WTC11 (cell line): Measurements from ENCODE around the gene PCNA. TPM values are rescaled to one million over a fixed set of nuclear protein-coding genes. Genes with fewer than 3 reads are reported as not detected.

Source experiments
- ATAC-seq: fragments of 200-7000 bp; cut with Tn5 transposase; 2 replicates; pipeline ENCODE4 v1.10.0; 2021; ENCODE audit warnings: mild to moderate bottlenecking, moderate library complexity
- CTCF ChIA-PET: fragments of 300-600 bp; sonication (Branson Sonifier 250); formaldehyde crosslinking; loops from one replicate; lab custom pipeline; 2021; ENCODE audit warnings: antibody characterized with exemption; lab: Charles Lee
- POLR2A ChIA-PET: fragments of 350-600 bp; sonication (Branson Sonifier 250); formaldehyde crosslinking; loops from one replicate; lab custom pipeline; 2021; ENCODE audit warnings: antibody characterized with exemption; lab: Charles Lee
- DNase-seq: peaks from one replicate; pipeline ENCODE4 v3.0.0; 2021; ENCODE audit warnings: low spot score
- H3K27ac Mint-ChIP-seq: 2 replicates; pipeline ENCODE4 v1.8.0; 2021; ENCODE audit warnings: mixed read lengths
- H3K27me3 Mint-ChIP-seq: 2 replicates; pipeline ENCODE4 v1.8.0; 2021; ENCODE audit warnings: low read depth, mild to moderate bottlenecking, moderate library complexity, mixed read lengths
- H3K36me3 Mint-ChIP-seq: 2 replicates; pipeline ENCODE4 v1.8.0; 2021; ENCODE audit warnings: mixed read lengths
- H3K4me1 Mint-ChIP-seq: 2 replicates; pipeline ENCODE4 v1.8.0; 2022; ENCODE audit warnings: mixed read lengths
- H3K4me3 Mint-ChIP-seq: 2 replicates; pipeline ENCODE4 v1.8.0; 2021; ENCODE audit warnings: mild to moderate bottlenecking, moderate library complexity, mixed read lengths
- H3K9me3 Mint-ChIP-seq: 2 replicates; pipeline ENCODE4 v1.8.0; 2021; ENCODE audit warnings: mixed read lengths
- ATF3 ChIP-seq: sonication (generic); formaldehyde crosslinking; conservative IDR thresholded peaks from 2 replicates; pipeline ENCODE4 v1.8.1; 2022; ENCODE audit warnings: mild to moderate bottlenecking, missing genetic modification reagents
- E2F4 ChIP-seq: sonication (generic); formaldehyde crosslinking; IDR thresholded peaks from 2 replicates; pipeline ENCODE4 v1.8.1; 2022; ENCODE audit warnings: low read depth, mild to moderate bottlenecking, moderate library complexity, missing genetic modification reagents, borderline replicate concordance
- ETV6 ChIP-seq: sonication (generic); formaldehyde crosslinking; IDR thresholded peaks from 2 replicates; pipeline ENCODE4 v1.8.1; 2022; ENCODE audit warnings: mild to moderate bottlenecking, missing genetic modification reagents
- FOXP4 ChIP-seq: sonication (generic); formaldehyde crosslinking; IDR thresholded peaks from 2 replicates; pipeline ENCODE4 v1.8.0; 2022; ENCODE audit warnings: mild to moderate bottlenecking, missing genetic modification reagents
- GTF2I ChIP-seq: fragments of 250-450 bp; sonication (Bioruptor Pico); conservative IDR thresholded peaks from 2 replicates; pipeline ENCODE4 v1.4.0; 2021; ENCODE audit warnings: mild to moderate bottlenecking
- JUN ChIP-seq: sonication (generic); formaldehyde crosslinking; IDR thresholded peaks from 2 replicates; pipeline ENCODE4 v1.8.0; 2023; ENCODE audit warnings: mild to moderate bottlenecking, missing genetic modification reagents
- NFE2L1 ChIP-seq: sonication (generic); formaldehyde crosslinking; IDR thresholded peaks from 2 replicates; pipeline ENCODE4 v1.8.1; 2023; ENCODE audit warnings: missing genetic modification reagents
- NFYB ChIP-seq: sonication (generic); formaldehyde crosslinking; conservative IDR thresholded peaks from 2 replicates; pipeline ENCODE4 v1.8.0; 2022; ENCODE audit warnings: low read depth, missing genetic modification reagents
- NR1H2 ChIP-seq: sonication (generic); formaldehyde crosslinking; IDR thresholded peaks from 2 replicates; pipeline ENCODE4 v1.9.0; 2021; ENCODE audit warnings: mild to moderate bottlenecking, moderate library complexity, missing genetic modification reagents
- NR3C1 ChIP-seq: sonication (generic); formaldehyde crosslinking; conservative IDR thresholded peaks from 2 replicates; pipeline ENCODE4 v1.8.1; 2023; ENCODE audit warnings: low read depth, mild to moderate bottlenecking, missing genetic modification reagents
- OVOL2 ChIP-seq: fragments of 250-450 bp; sonication (Bioruptor Pico); IDR thresholded peaks from 2 replicates; pipeline ENCODE4 v1.9.0; 2021; ENCODE audit warnings: mild to moderate bottlenecking, borderline replicate concordance
- PRDM15 ChIP-seq: sonication (generic); formaldehyde crosslinking; IDR thresholded peaks from 2 replicates; pipeline ENCODE4 v1.8.0; 2022; ENCODE audit warnings: missing genetic modification reagents
- PRRX2 ChIP-seq: fragments of 250-450 bp; sonication (Bioruptor Pico); IDR thresholded peaks from 2 replicates; pipeline ENCODE4 v1.8.0; 2021; ENCODE audit warnings: mild to moderate bottlenecking
- TEAD1 ChIP-seq: sonication (generic); formaldehyde crosslinking; IDR thresholded peaks from 2 replicates; pipeline ENCODE4 v1.8.0; 2022; ENCODE audit warnings: mild to moderate bottlenecking, missing genetic modification reagents
- ZBTB21 ChIP-seq: sonication (generic); formaldehyde crosslinking; IDR thresholded peaks from 2 replicates; pipeline ENCODE4 v1.8.1; 2023; ENCODE audit warnings: mild to moderate bottlenecking, missing genetic modification reagents, borderline replicate concordance
- ZNF263 ChIP-seq: sonication (generic); formaldehyde crosslinking; IDR thresholded peaks from 2 replicates; pipeline ENCODE4 v1.8.1; 2022; ENCODE audit warnings: low read depth, mild to moderate bottlenecking, moderate library complexity, missing genetic modification reagents
- ZNF512 ChIP-seq: sonication (generic); formaldehyde crosslinking; IDR thresholded peaks from 2 replicates; pipeline ENCODE4 v1.8.1; 2022; ENCODE audit warnings: missing genetic modification reagents, borderline replicate concordance
- ZSCAN18 ChIP-seq: fragments of 250-450 bp; sonication (Bioruptor Pico); IDR thresholded peaks from 2 replicates; pipeline ENCODE4 v2.1.2; 2022; ENCODE audit warnings: mild to moderate bottlenecking, moderate library complexity
- total RNA-seq: library from RNA; stranded (reverse); gene quantifications from 3 replicates; pipeline ENCODE4 v1.2.3, GENCODE V29; 2021

Gene PCNA
- total RNA-seq, 1 experiment from 2014 or later = 262 TPM

- ATAC-seq (no peak), DNase-seq (no peak)
- ChIA-PET CTCF (interaction anchor here (1.1 kb wide), 1 partner anchor 39 kb away, joined by 3 read pairs; no protein-coding TSS in a partner anchor), POLR2A (no interaction called here)
- Mint-ChIP-seq H3K27ac (peak overlapping the region; percentile 90), H3K4me1 (peaks cover 35% of the 10 kb centered on the region), H3K27me3 (no peaks in the 10 kb centered on the region), H3K4me3 (peak overlapping the region; percentile 95), H3K9me3 (no peaks in the 10 kb centered on the region), H3K36me3 (peaks cover 59% of the 10 kb centered on the region)
- TF ChIP-seq ZBTB21 (CRISPR knock-in tag) = no peak
- no peak for TF ChIP-seq NR1H2 (CRISPR knock-in tag)
- TF ChIP-seq ETV6 (CRISPR knock-in tag) = no peak
- no peak for TF ChIP-seq ATF3
- TF ChIP-seq FOXP4 (CRISPR knock-in tag) = no peak
- no peak for TF ChIP-seq TEAD1 (CRISPR knock-in tag)
- no peak for TF ChIP-seq ZNF263 (CRISPR knock-in tag)
- no peak for TF ChIP-seq PRRX2 (CRISPR knock-in tag)
- no peak for TF ChIP-seq PRDM15 (CRISPR knock-in tag)
- no peak for TF ChIP-seq JUN (CRISPR knock-in tag)
- no peak for TF ChIP-seq E2F4 (CRISPR knock-in tag)
- TF ChIP-seq NR3C1 (CRISPR knock-in tag) = no peak
- no peak for TF ChIP-seq ZSCAN18
- TF ChIP-seq NFYB = no peak
- no peak for TF ChIP-seq OVOL2 (CRISPR knock-in tag)
- TF ChIP-seq NFE2L1 (CRISPR knock-in tag) = no peak
- no peak for TF ChIP-seq GTF2I (CRISPR knock-in tag)
- TF ChIP-seq ZNF512 = no peak
These were observed 5.4 kb downstream of the PCNA start for GRCh38 chr20:5114403-5114802.
